ENCODE measurements around the gene KCNH8. TPM values are rescaled to one million over a fixed set of nuclear protein-coding genes. Genes with fewer than 3 reads are reported as not detected.

Gene KCNH8
- total RNA-seq, 1 donor from 2014 or later: 2.3 TPM

GRCh38 chr3:19540464-19540863 lies 392.2 kb downstream of the KCNH8 start:
- TF ChIP-seq EZH2phosphoT487 (IDR thresholded peaks at IDR 0.05): no peak
- TF ChIP-seq EZH2 (IDR thresholded peaks at IDR 0.05): no peak
- TF ChIP-seq CTCF (IDR thresholded peaks at IDR 0.05): no peak

GRCh38 chr3:19541284-19541683 lies 393.0 kb downstream of the KCNH8 start:
- TF ChIP-seq EZH2phosphoT487 (IDR thresholded peaks at IDR 0.05) (no peak), EZH2 (IDR thresholded peaks at IDR 0.05) (no peak), CTCF (IDR thresholded peaks at IDR 0.05) (no peak)
- no peak for DNase-seq (ENCODE audit: low spot score)
- no peak overlapping the region for H3K27ac Mint-ChIP-seq
- H3K9me3 Mint-ChIP-seq: peaks cover 3% of the 10 kb centered on the region
- Histone ChIP-seq H3K27me3 (no peaks in the 10 kb centered on the region), H3K4me3 (no peak overlapping the region), H4K20me1 (ENCODE audit: low read depth) (no peaks in the 10 kb centered on the region), H3K4me2 (no peak overlapping the region), H3K4me1 (no peaks in the 10 kb centered on the region), H3K9me3 (ENCODE audit: low read depth) (no peaks in the 10 kb centered on the region), H3K9ac (no peak overlapping the region), H3K36me3 (no peaks in the 10 kb centered on the region), H3F3A (ENCODE audit: low read depth) (no peaks in the 10 kb centered on the region), H3K27ac (no peak overlapping the region), H3K79me2 (ENCODE audit: low read depth) (no peaks in the 10 kb centered on the region), H2AFZ (replicated peaks) (no peak overlapping the region)
- no peak overlapping the region for H3K4me3 Mint-ChIP-seq
- H3K36me3 Mint-ChIP-seq: no peaks in the 10 kb centered on the region
- no peaks in the 10 kb centered on the region for H3K4me1 Mint-ChIP-seq
- no peaks in the 10 kb centered on the region for H3K27me3 Mint-ChIP-seq (ENCODE audit: insufficient read depth, low read depth)

More at GRCh38 chr3:19540464-19540863, 392.2 kb downstream of the KCNH8 start:
- Histone ChIP-seq H3F3A (ENCODE audit: low read depth) (no peaks in the 10 kb centered on the region), H3K4me1 (no peaks in the 10 kb centered on the region), H3K9me3 (ENCODE audit: low read depth) (no peaks in the 10 kb centered on the region), H3K4me3 (no peak overlapping the region), H3K79me2 (ENCODE audit: low read depth) (no peaks in the 10 kb centered on the region), H4K20me1 (ENCODE audit: low read depth) (no peaks in the 10 kb centered on the region), H2AFZ (replicated peaks) (no peak overlapping the region), H3K4me2 (no peak overlapping the region), H3K27me3 (no peaks in the 10 kb centered on the region), H3K27ac (no peak overlapping the region), H3K9ac (no peak overlapping the region), H3K36me3 (no peaks in the 10 kb centered on the region)
- Mint-ChIP-seq H3K27me3 (ENCODE audit: insufficient read depth, low read depth) (no peaks in the 10 kb centered on the region), H3K9me3 (peaks cover 3% of the 10 kb centered on the region), H3K27ac (no peak overlapping the region), H3K4me3 (no peak overlapping the region), H3K36me3 (no peaks in the 10 kb centered on the region), H3K4me1 (no peaks in the 10 kb centered on the region)
- no peak for DNase-seq (ENCODE audit: low spot score)

- H3F3A ChIP-seq (ENCODE audit: low read depth): no peaks in the 10 kb centered on the region
- H4K20me1 ChIP-seq (ENCODE audit: low read depth): no peaks in the 10 kb centered on the region
- no peaks in the 10 kb centered on the region for H3K9me3 ChIP-seq (ENCODE audit: low read depth)
- H3K36me3 Mint-ChIP-seq: no peaks in the 10 kb centered on the region
- peaks cover 16% of the 10 kb centered on the region for H3K4me1 ChIP-seq
- no peak overlapping the region for H3K4me3 Mint-ChIP-seq
- no peaks in the 10 kb centered on the region for H3K27me3 ChIP-seq
- no peak overlapping the region for H3K27ac Mint-ChIP-seq
- H3K27ac ChIP-seq: no peak overlapping the region
- TF ChIP-seq EZH2phosphoT487 (IDR thresholded peaks at IDR 0.05) (no peak), CTCF (IDR thresholded peaks at IDR 0.05) (peak; percentile 75), EZH2 (IDR thresholded peaks at IDR 0.05) (no peak)
- peak; percentile 51 for DNase-seq (ENCODE audit: low spot score)
- H3K27me3 Mint-ChIP-seq (ENCODE audit: insufficient read depth, low read depth): no peaks in the 10 kb centered on the region
- H3K79me2 ChIP-seq (ENCODE audit: low read depth): no peaks in the 10 kb centered on the region
- no peak overlapping the region for H3K4me2 ChIP-seq
- no peak overlapping the region for H3K4me3 ChIP-seq
- peaks cover 3% of the 10 kb centered on the region for H3K9me3 Mint-ChIP-seq
- H2AFZ ChIP-seq (replicated peaks): peak overlapping the region; percentile 4
- H3K36me3 ChIP-seq: no peaks in the 10 kb centered on the region
- H3K9ac ChIP-seq: no peak overlapping the region
- no peaks in the 10 kb centered on the region for H3K4me1 Mint-ChIP-seq
Observed at GRCh38 chr3:19543212-19543841, 395.0 kb downstream of the KCNH8 start.
